ENCODE results near the gene CFAP46. TPM values are rescaled to one million over a fixed set of nuclear protein-coding genes. Genes with fewer than 3 reads are reported as not detected.

Gene CFAP46
- total RNA-seq, 3 donors from 2014 or later (not counting 1 experiment from before 2014, with no cell fraction given): 0.35 TPM; not detected in 2

DNA sequence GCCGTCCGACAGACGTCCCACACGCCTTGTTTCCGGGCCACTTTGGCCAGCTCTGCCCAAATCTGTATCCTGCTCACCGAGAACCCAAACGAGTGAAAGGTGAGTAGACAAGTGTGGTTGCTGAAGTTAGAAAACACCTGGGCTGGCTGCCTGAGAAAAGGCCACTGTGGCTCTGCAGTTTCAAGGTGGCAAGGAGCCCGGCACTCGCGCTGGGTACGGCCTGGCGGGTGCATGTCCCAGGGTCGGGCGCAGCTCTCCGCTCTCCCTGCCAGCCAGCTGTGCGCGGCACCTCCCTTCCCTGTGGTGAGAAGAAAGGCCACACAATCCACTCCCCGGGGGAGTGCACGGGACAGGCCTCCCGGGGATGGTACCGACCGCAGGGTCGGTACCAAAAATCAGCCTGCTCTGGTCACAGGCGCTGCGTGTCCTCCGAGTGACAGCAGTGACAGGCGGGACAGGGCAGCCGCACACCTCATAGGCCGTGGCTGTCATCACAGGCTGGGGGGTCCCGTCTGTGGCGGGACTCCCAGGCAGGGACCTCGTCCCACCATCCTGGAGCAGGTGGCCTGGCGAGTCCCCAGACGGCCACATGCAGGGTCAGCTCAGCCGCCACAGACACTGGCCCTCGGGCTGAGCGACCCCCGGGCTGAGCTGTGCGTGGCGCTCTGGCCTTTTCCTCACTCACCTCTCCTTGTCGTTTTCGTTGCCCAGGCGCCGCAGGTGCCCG, 22.8 kb downstream of the CFAP46 start:
- WGBS (ENCODE audit: insufficient coverage): 94% methylated on average over 45 of the region's 45 CpGs
- H3K4me3 Mint-ChIP-seq: no peak overlapping the region
- H3K4me1 Mint-ChIP-seq: no peaks in the 10 kb centered on the region
- no peak overlapping the region for H3K4me3 ChIP-seq (ENCODE audit: low read length)
- no peak overlapping the region for H3K27ac ChIP-seq (ENCODE audit: low read length)
- peaks cover 4% of the 10 kb centered on the region for H3K4me1 ChIP-seq (ENCODE audit: control insufficient read depth, insufficient read depth, low read length)
- intact Hi-C loops (cut with micrococcal nuclease): no loop called here
- no peaks in the 10 kb centered on the region for H3K36me3 ChIP-seq (ENCODE audit: control insufficient read depth, insufficient read depth, low read length)
- H3K36me3 Mint-ChIP-seq: no peaks in the 10 kb centered on the region
- no peaks in the 10 kb centered on the region for H3K27me3 ChIP-seq (ENCODE audit: control insufficient read depth, insufficient read depth, low read length)
- no peak overlapping the region for H3K27ac Mint-ChIP-seq
- H3K9me3 Mint-ChIP-seq: no peaks in the 10 kb centered on the region
- no peak for ATAC-seq
- no peaks in the 10 kb centered on the region for H3K9me3 ChIP-seq (ENCODE audit: control insufficient read depth, insufficient read depth, low read length)
- no peak for DNase-seq
- TF ChIP-seq, protein P1, sequence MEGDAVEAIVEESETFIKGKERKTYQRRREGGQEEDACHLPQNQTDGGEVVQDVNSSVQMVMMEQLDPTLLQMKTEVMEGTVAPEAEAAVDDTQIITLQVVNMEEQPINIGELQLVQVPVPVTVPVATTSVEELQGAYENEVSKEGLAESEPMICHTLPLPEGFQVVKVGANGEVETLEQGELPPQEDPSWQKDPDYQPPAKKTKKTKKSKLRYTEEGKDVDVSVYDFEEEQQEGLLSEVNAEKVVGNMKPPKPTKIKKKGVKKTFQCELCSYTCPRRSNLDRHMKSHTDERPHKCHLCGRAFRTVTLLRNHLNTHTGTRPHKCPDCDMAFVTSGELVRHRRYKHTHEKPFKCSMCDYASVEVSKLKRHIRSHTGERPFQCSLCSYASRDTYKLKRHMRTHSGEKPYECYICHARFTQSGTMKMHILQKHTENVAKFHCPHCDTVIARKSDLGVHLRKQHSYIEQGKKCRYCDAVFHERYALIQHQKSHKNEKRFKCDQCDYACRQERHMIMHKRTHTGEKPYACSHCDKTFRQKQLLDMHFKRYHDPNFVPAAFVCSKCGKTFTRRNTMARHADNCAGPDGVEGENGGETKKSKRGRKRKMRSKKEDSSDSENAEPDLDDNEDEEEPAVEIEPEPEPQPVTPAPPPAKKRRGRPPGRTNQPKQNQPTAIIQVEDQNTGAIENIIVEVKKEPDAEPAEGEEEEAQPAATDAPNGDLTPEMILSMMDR (IDR thresholded peaks at IDR 0.05): no peak
- no peaks in the 10 kb centered on the region for H3K27me3 Mint-ChIP-seq (ENCODE audit: low read depth in 2 of 2)

DNA sequence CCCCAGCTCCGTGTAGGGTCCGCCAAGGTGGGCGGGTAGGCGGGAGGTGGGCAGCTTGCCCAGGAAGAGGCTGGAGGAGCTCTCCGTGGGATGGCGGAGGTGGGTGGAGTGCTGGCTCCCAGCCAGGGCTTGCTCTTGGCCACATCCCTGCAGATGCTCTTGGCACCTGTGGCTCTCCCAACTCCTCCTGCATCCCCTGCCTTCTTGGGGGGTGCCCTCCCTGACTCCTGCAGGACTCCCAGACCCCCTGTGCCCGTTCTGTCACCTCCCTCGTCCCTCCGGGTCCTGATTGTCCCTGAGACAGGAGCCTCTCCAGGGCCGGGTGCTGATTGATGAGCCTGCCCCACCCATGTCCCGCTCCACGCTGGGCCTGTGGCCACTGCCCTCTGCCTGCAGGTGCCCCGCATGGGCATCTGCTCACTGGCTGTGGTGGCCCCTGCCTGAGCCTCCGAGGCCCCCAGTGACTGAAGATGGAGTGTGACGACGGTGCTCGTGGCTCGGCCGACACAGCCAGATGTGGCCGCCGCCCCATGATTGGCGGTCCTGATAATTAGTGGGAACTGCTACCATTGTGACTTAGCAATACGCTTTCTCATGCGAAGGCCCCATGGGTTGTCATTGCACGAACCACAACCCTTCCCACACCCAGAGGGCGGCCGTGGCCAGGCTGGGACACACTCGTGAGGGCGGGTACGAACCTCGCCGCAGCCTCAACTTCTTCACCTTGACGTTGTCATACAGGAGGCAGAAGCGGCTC, 23.6 kb downstream of the CFAP46 start:
- no peak overlapping the region for H3K27ac ChIP-seq (ENCODE audit: low read length)
- 85% methylated on average over 34 of the region's 34 CpGs for WGBS (ENCODE audit: insufficient coverage)
- H3K9me3 Mint-ChIP-seq: no peaks in the 10 kb centered on the region
- no peak overlapping the region for H3K27ac Mint-ChIP-seq
- H3K36me3 Mint-ChIP-seq: no peaks in the 10 kb centered on the region
- intact Hi-C loops (cut with micrococcal nuclease): no loop called here
- ATAC-seq: no peak
- H3K4me3 Mint-ChIP-seq: no peak overlapping the region
- H3K27me3 ChIP-seq (ENCODE audit: control insufficient read depth, insufficient read depth, low read length): no peaks in the 10 kb centered on the region
- no peaks in the 10 kb centered on the region for H3K4me1 Mint-ChIP-seq
- H3K9me3 ChIP-seq (ENCODE audit: control insufficient read depth, insufficient read depth, low read length): no peaks in the 10 kb centered on the region
- H3K4me1 ChIP-seq (ENCODE audit: control insufficient read depth, insufficient read depth, low read length): peaks cover 4% of the 10 kb centered on the region
- no peaks in the 10 kb centered on the region for H3K36me3 ChIP-seq (ENCODE audit: control insufficient read depth, insufficient read depth, low read length)
- no peak overlapping the region for H3K4me3 ChIP-seq (ENCODE audit: low read length)
- TF ChIP-seq, protein P1 (IDR thresholded peaks at IDR 0.05): no peak
- H3K27me3 Mint-ChIP-seq (ENCODE audit: low read depth in 2 of 2): no peaks in the 10 kb centered on the region
- no peak for DNase-seq

DNA sequence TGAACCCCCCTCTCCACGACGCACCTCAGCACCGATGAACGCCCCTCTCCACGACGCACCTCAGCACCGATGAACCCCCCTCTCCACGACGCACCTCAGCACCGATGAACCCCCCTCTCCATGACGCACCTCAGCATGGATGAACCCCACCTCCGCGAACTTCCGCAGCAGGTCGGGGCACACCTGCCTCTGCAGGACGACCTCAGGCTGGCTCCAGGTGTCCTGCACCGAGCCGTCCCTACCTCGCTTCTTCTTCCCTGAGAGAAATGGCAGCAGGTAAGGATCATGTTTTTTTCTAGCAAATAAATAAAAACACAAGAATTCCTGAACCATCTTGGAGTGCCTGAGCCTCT, 24.1 kb downstream of the CFAP46 start:
- no peak for ATAC-seq
- Histone ChIP-seq H3K36me3 (ENCODE audit: control insufficient read depth, insufficient read depth, low read length) (no peaks in the 10 kb centered on the region), H3K4me3 (ENCODE audit: low read length) (no peak overlapping the region), H3K27ac (ENCODE audit: low read length) (no peak overlapping the region), H3K4me1 (ENCODE audit: control insufficient read depth, insufficient read depth, low read length) (peaks cover 4% of the 10 kb centered on the region), H3K27me3 (ENCODE audit: control insufficient read depth, insufficient read depth, low read length) (no peaks in the 10 kb centered on the region), H3K9me3 (ENCODE audit: control insufficient read depth, insufficient read depth, low read length) (no peaks in the 10 kb centered on the region)
- TF ChIP-seq, protein P1 (IDR thresholded peaks at IDR 0.05): no peak
- intact Hi-C loops (cut with micrococcal nuclease): no loop called here
- Mint-ChIP-seq H3K9me3 (no peaks in the 10 kb centered on the region), H3K27me3 (ENCODE audit: low read depth in 2 of 2) (no peaks in the 10 kb centered on the region), H3K4me3 (no peak overlapping the region), H3K36me3 (no peaks in the 10 kb centered on the region), H3K27ac (no peak overlapping the region), H3K4me1 (no peaks in the 10 kb centered on the region)
- no peak for DNase-seq
- WGBS (ENCODE audit: insufficient coverage): 94% methylated on average over 19 of the region's 19 CpGs

Measured in natural killer cell (primary cell).